HG03097 (cell line): ENCODE measurements around the gene GLDN.

Experiments used
- ATAC-seq: cut with Tn5 transposase; IDR thresholded peaks from one replicate; pipeline ENCODE4 v1.9.1; 2021; ENCODE audit not compliant: unreplicated experiment, low FRiP score

Gene GLDN

GRCh38 chr15:51321316-51321715, 20.1 kb upstream of the GLDN start:
- ATAC-seq = no peak

- ATAC-seq = no peak
These were observed 18.7 kb upstream of the GLDN start for GRCh38 chr15:51322621-51323296.

- no peak for ATAC-seq
These were observed 17.7 kb upstream of the GLDN start for GRCh38 chr15:51323749-51324148.

- no peak for ATAC-seq
These were observed 16.3 kb upstream of the GLDN start for GRCh38 chr15:51325167-51325566.

- ATAC-seq = no peak
These were observed 14.4 kb upstream of the GLDN start for GRCh38 chr15:51327081-51327480.

GRCh38 chr15:51328926-51329325, 12.5 kb upstream of the GLDN start:
- no peak for ATAC-seq

- ATAC-seq = no peak
These were observed 10.3 kb upstream of the GLDN start for GRCh38 chr15:51331141-51331540.

- no peak for ATAC-seq
These were observed 9.0 kb upstream of the GLDN start for GRCh38 chr15:51332206-51333147.

- no peak for ATAC-seq
These were observed 7.9 kb upstream of the GLDN start for GRCh38 chr15:51333571-51333970.

GRCh38 chr15:51334011-51334451, 7.4 kb upstream of the GLDN start:
- ATAC-seq = no peak

- ATAC-seq = peak; percentile 22
These were observed 6.4 kb upstream of the GLDN start for GRCh38 chr15:51335087-51335486.

GRCh38 chr15:51335538-51336410, 5.7 kb upstream of the GLDN start:
- peak; percentile 67 for ATAC-seq

- ATAC-seq = no peak
These were observed 3.0 kb upstream of the GLDN start, which contains the start of gene CYP19A1 for GRCh38 chr15:51338496-51338895. Gene CYP19A1, minus strand, starts transcription at chr15:51338596. Its CDS starts 95,684 bp downstream, at chr15:51242912.

- no peak for ATAC-seq
These were observed 958 bp downstream of the GLDN start for GRCh38 chr15:51342227-51342999.

GRCh38 chr15:51343466-51343865, 2.0 kb downstream of the GLDN start:
- no peak for ATAC-seq

- ATAC-seq = no peak
These were observed 4.7 kb downstream of the GLDN start for GRCh38 chr15:51346136-51346535.

GRCh38 chr15:51348688-51349087, 7.2 kb downstream of the GLDN start:
- ATAC-seq = peak; percentile 83

GRCh38 chr15:51349156-51349844, 7.8 kb downstream of the GLDN start:
- ATAC-seq = no peak

- ATAC-seq = no peak
These were observed 9.3 kb downstream of the GLDN start for GRCh38 chr15:51350723-51351122.
